Gastrocnemius medialis (tissue), 4 donors: ENCODE measurements around the gene DARS1. TPM values are rescaled to one million over a fixed set of nuclear protein-coding genes. Genes with fewer than 3 reads are reported as not detected.

ENCODE experiments used
- ATAC-seq, 2 donors: fragments of 150-250 bp; one replicate each; pipeline ENCODE4 v1.9.1; 2016
- DNase-seq, 2 donors: peaks; one replicate each; pipeline ENCODE4 v3.0.0-alpha.2; 2019
- H3K27ac ChIP-seq, 4 donors: fragments of 200-600 bp; sonication (generic); 1 replicate in 1 of 4; 2 replicates in 3 of 4; pipeline ENCODE4 v1.5.1; 2016 to 2018; ENCODE audit warnings: mild to moderate bottlenecking in 2 of 4, moderate library complexity in 1 of 4
- H3K27me3 ChIP-seq, 3 donors: fragments of 200-600 bp; sonication (generic) in 2 of 3; 1 replicate in 1 of 3; 2 replicates in 2 of 3; pipeline versions ENCODE4 v1.5.1 to v1.6.0; 2016 to 2019; ENCODE audit warnings: mild to moderate bottlenecking in 1 of 3, moderate library complexity in 1 of 3
- H3K36me3 ChIP-seq, 2 donors: fragments of 200-600 bp; sonication (generic) in 1 of 2; one replicate each; pipeline ENCODE4 v1.5.1; 2017 to 2018
- H3K4me1 ChIP-seq, 2 donors: fragments of 200-600 bp; sonication (generic) in 1 of 2; one replicate each; pipeline ENCODE4 v1.5.1; 2016 to 2017; ENCODE audit warnings: mild to moderate bottlenecking in 2 of 2
- H3K4me3 ChIP-seq, 4 donors: fragments of 200-600 bp; sonication (generic) in 3 of 4; 1 replicate in 1 of 4; 2 replicates in 3 of 4; pipeline ENCODE4 v1.5.1; 2016 to 2019; ENCODE audit warnings: mild to moderate bottlenecking in 2 of 4
- H3K9me3 ChIP-seq, 3 donors: fragments of 200-600 bp; sonication (generic) in 2 of 3; 1 replicate in 1 of 3; 2 replicates in 2 of 3; pipeline ENCODE4 v1.5.1; 2016 to 2019
- POLR2A ChIP-seq, 2 donors: fragments of 450-650 bp; IDR thresholded peaks; one replicate each; pipeline ENCODE4 v1.6.1; 2017; ENCODE audit warnings: antibody characterized with exemption in 2 of 2, mild to moderate bottlenecking in 2 of 2, moderate library complexity in 2 of 2
- in situ Hi-C, 4 donors: fragments of 200-750 bp; cut with MboI; loops; one replicate each; pipeline versions ENCODE4 v1.15.0 to v1.8.0; 2017; ENCODE audit warnings: low sequenced_read_pairs in 4 of 4
- intact Hi-C: fragments of 100-400 bp; cut with DNase I; formaldehyde crosslinking; loops from one replicate; pipeline ENCODE4 v1.15.1; 2023; ENCODE audit warnings: low total_unique reads
- total RNA-seq, 4 donors: library from RNA; depleted of rRNA; stranded (reverse); fragments of >200 nt; gene quantifications; one replicate each; pipeline versions ENCODE4 v1.1.0 to v1.2.3, GENCODE V29; 2016
- TF ChIP-seq, protein P1 (sequence below), 5 experiments: fragments of 450-650 bp in 3 of 5; fragments of 200-600 bp in 2 of 5; sonication (generic) in 2 of 5; IDR thresholded peaks in 4 of 5; conservative IDR thresholded peaks in 1 of 5; 1 replicate in 4 of 5; 2 replicates in 1 of 5; pipeline ENCODE4 v1.5.1; 2016 to 2019; ENCODE audit warnings: antibody characterized with exemption in 5 of 5, mild to moderate bottlenecking in 3 of 5, moderate library complexity in 3 of 5

The DARS1 gene
- total RNA-seq, 4 donors from 2014 or later, result 86.2 to 97.2 (median 89.8) TPM

- Histone ChIP-seq H3K9me3 (no peaks in the 10 kb centered on the region), H3K4me3 (no peak overlapping the region), H3K27ac (no peak overlapping the region), H3K27me3 (no peaks in the 10 kb centered on the region), H3K4me1 (peaks cover 10 to 12% of the 10 kb centered on the region in 2 donors), H3K36me3 (no peaks in the 10 kb centered on the region)
- TF ChIP-seq POLR2A (IDR thresholded peaks at IDR 0.05), result no peak
- TF ChIP-seq, protein P1, sequence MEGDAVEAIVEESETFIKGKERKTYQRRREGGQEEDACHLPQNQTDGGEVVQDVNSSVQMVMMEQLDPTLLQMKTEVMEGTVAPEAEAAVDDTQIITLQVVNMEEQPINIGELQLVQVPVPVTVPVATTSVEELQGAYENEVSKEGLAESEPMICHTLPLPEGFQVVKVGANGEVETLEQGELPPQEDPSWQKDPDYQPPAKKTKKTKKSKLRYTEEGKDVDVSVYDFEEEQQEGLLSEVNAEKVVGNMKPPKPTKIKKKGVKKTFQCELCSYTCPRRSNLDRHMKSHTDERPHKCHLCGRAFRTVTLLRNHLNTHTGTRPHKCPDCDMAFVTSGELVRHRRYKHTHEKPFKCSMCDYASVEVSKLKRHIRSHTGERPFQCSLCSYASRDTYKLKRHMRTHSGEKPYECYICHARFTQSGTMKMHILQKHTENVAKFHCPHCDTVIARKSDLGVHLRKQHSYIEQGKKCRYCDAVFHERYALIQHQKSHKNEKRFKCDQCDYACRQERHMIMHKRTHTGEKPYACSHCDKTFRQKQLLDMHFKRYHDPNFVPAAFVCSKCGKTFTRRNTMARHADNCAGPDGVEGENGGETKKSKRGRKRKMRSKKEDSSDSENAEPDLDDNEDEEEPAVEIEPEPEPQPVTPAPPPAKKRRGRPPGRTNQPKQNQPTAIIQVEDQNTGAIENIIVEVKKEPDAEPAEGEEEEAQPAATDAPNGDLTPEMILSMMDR (IDR thresholded peaks at IDR 0.05 in 4 of 5, conservative IDR thresholded peaks at IDR 0.05 in 1 of 5), result no peak
- in situ Hi-C loops, result no loop called here
- ATAC-seq (no peak), DNase-seq (no peak)
- intact Hi-C loops, result loop anchor here (5.0 kb wide), 1 partner anchor 35 kb away; the partner anchor contains the start of gene DARS1
Observed at GRCh38 chr2:136022396-136023146, 37.1 kb upstream of the DARS1 start.

GRCh38 chr2:136021976-136022375 is 36.5 kb upstream of the DARS1 start:
- H3K27me3 ChIP-seq, result no peaks in the 10 kb centered on the region
- H3K4me1 ChIP-seq, result peaks cover 10 to 12% of the 10 kb centered on the region in 2 donors
- intact Hi-C loops (loop anchor here (5.0 kb wide), 1 partner anchor 35 kb away; the partner anchor contains the start of gene DARS1), in situ Hi-C loops (no loop called here)
- ATAC-seq (no peak), DNase-seq (no peak)
- H3K9me3 ChIP-seq, result no peaks in the 10 kb centered on the region
- no peaks in the 10 kb centered on the region for H3K36me3 ChIP-seq
- no peak overlapping the region for H3K27ac ChIP-seq
- no peak overlapping the region for H3K4me3 ChIP-seq
- no peak for TF ChIP-seq POLR2A (IDR thresholded peaks at IDR 0.05)
- TF ChIP-seq, protein P1 (IDR thresholded peaks at IDR 0.05 in 4 of 5, conservative IDR thresholded peaks at IDR 0.05 in 1 of 5), result no peak

DNA sequence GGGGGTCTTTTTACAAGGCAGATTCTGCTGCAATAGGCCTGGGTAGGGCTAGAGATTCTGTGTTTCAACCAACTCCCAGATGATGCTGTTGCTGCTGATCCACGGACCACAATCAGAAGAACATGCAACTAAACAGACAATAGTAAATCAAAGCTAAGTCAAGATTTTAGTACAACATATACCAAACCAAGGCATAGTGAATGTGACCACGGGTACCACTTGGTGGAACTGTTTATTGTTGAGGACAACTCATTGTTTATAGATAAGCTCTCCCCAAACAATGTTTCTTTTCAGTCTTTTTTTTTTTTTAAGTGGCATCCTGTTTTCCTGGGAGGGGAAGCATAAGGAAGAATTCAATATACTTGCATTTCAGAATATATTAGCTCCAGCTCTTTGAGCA is 36.0 kb upstream of the DARS1 start:
- no peak for TF ChIP-seq POLR2A (IDR thresholded peaks at IDR 0.05)
- intact Hi-C loops, result loop anchor here (5.0 kb wide), 1 partner anchor 34 kb away; the partner anchor contains the start of gene DARS1
- no peaks in the 10 kb centered on the region for H3K27me3 ChIP-seq
- no peak overlapping the region for H3K4me3 ChIP-seq
- no peak overlapping the region for H3K27ac ChIP-seq
- H3K36me3 ChIP-seq, result no peaks in the 10 kb centered on the region
- H3K9me3 ChIP-seq, result no peaks in the 10 kb centered on the region
- in situ Hi-C loops, result no loop called here
- ATAC-seq (no peak), DNase-seq (no peak)
- peaks cover 10 to 12% of the 10 kb centered on the region in 2 donors for H3K4me1 ChIP-seq

DNA sequence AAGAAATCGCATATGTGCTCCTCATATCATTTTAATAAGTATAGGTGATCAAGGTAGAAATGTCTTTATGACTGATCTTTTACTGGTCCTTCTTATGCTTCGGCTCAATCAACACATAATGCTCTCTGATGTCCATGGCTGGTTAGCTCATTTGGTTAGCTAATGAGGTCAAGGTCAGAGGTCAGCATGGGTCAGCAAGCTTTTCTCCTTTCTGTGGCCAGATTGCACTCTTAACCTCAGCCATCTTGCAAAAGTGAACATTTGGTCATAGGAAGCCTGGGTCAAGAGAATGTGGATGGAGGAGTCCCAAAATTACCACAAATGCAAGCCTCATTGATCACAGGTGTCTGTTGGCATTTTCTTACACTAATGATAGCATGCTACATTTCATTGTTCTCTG is 35.4 kb upstream of the DARS1 start:
- Histone ChIP-seq H3K27ac (no peak overlapping the region), H3K4me1 (peaks cover 10 to 12% of the 10 kb centered on the region in 2 donors), H3K27me3 (no peaks in the 10 kb centered on the region), H3K4me3 (no peak overlapping the region), H3K9me3 (no peaks in the 10 kb centered on the region), H3K36me3 (no peaks in the 10 kb centered on the region)
- intact Hi-C loops (loop anchor here (5.0 kb wide), 1 partner anchor 34 kb away; the partner anchor contains the start of gene DARS1), in situ Hi-C loops (no loop called here)
- ATAC-seq, result no peak
- DNase-seq, result no peak
- TF ChIP-seq, protein P1 (IDR thresholded peaks at IDR 0.05 in 4 of 5, conservative IDR thresholded peaks at IDR 0.05 in 1 of 5), result no peak
- no peak for TF ChIP-seq POLR2A (IDR thresholded peaks at IDR 0.05)

DNA sequence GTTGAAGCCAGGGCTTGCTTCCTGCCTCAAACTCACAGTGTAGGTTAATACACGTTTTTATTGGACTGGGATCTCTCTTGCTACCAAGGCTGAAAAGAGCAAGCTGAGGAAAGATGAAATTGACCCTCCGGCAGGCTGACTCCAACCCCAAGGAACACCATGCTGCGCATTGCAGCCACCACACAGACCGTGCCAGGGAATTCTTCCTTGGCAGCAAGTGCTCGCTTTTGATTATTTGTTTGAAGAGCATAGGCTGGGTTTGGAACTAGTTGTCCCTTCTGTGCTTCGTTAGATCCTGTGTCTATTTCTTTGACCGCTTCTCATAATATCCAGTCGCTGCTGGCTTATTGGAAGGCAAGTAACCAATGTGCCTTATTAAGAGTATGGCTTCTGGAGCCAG is 34.4 kb upstream of the DARS1 start:
- ATAC-seq, result peak; percentile 68 to 70
- in situ Hi-C loops (no loop called here), intact Hi-C loops (loop anchor here (5.0 to 10.0 kb wide), 3 partner anchors 33 to 215 kb away; partner anchors contain the start of genes CXCR4 and DARS1)
- TF ChIP-seq, protein P1 (IDR thresholded peaks at IDR 0.05 in 4 of 5, conservative IDR thresholded peaks at IDR 0.05 in 1 of 5), result no peak
- no peak for TF ChIP-seq POLR2A (IDR thresholded peaks at IDR 0.05)
- Histone ChIP-seq H3K36me3 (no peaks in the 10 kb centered on the region), H3K27me3 (no peaks in the 10 kb centered on the region), H3K27ac (peak overlapping the region in 2 of 4 donors; percentile 29 to 43), H3K4me3 (peak overlapping the region in 1 of 4 donors; percentile 22), H3K4me1 (peaks cover 12 to 13% of the 10 kb centered on the region in 2 donors), H3K9me3 (no peaks in the 10 kb centered on the region)
- DNase-seq, result no peak
